Measurements from ENCODE around the gene SLIT3. TPM values are rescaled to one million over a fixed set of nuclear protein-coding genes. Genes with fewer than 3 reads are reported as not detected.

The SLIT3 gene
- total RNA-seq, 3 donors from 2014 or later (not counting 1 experiment from before 2014, with no cell fraction given) = 0.34 to 0.80 TPM; not detected in 1

DNA sequence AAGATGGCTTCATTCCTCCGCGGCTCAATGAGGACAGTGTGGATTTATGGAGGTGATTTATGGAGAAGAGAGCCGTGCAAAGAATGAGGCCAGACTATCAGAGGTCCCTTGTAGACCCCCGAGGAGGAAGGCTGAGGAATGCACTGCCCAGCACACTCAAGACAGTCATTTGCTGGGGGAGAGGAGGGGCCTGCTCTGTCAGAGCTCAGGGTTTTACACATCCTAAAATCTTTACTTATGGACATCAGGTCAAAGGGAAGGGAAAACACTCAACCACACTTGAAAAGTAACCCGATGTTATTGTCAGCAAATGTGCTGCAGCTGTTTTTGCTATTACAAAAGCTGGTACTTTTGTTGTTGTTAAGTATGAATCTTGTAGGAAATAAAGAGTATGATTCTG lies 289.5 kb downstream of the SLIT3 start:
- WGBS (ENCODE audit: insufficient coverage) = 84% methylated on average over 5 of the region's 5 CpGs

DNA sequence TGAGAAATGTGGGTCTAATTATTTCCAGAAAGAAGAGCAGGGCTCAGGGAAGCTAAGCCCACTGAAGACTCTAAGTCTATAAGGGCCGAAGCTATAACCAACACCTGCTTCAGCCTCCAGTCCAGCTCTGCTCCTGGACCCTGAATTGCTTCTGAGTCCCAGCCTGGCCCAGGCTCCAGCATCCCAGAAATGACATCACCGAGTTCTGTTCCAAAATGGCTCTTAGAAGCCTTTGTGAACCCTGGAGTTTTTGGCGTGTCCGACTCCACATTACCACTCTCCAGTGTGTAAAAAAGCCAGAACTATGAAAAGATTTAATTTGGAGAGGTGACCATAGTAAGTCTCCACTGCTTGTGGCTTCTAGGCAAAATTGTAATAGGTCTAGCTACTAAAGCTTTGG lies 289.9 kb downstream of the SLIT3 start:
- Histone ChIP-seq H3K27me3 (ENCODE audit: control insufficient read depth, insufficient read depth, low read length) (no peaks in the 10 kb centered on the region), H3K4me1 (ENCODE audit: control insufficient read depth, insufficient read depth, low read length) (no peaks in the 10 kb centered on the region), H3K27ac (ENCODE audit: low read length) (no peak overlapping the region), H3K4me3 (ENCODE audit: low read length) (no peak overlapping the region), H3K9me3 (ENCODE audit: control insufficient read depth, insufficient read depth, low read length) (no peaks in the 10 kb centered on the region), H3K36me3 (ENCODE audit: control insufficient read depth, insufficient read depth, low read length) (no peaks in the 10 kb centered on the region)
- Mint-ChIP-seq H3K27me3 (ENCODE audit: low read depth in 2 of 2) (peaks cover 16 to 19% of the 10 kb centered on the region in 2 donors), H3K9me3 (no peaks in the 10 kb centered on the region), H3K27ac (no peak overlapping the region), H3K36me3 (no peaks in the 10 kb centered on the region), H3K4me3 (no peak overlapping the region), H3K4me1 (no peaks in the 10 kb centered on the region)
- 77% methylated on average over 4 of the region's 4 CpGs for WGBS (ENCODE audit: insufficient coverage)
- intact Hi-C loops (cut with micrococcal nuclease) = no loop called here
- DNase-seq (no peak), ATAC-seq (no peak)
- TF ChIP-seq, protein P1, sequence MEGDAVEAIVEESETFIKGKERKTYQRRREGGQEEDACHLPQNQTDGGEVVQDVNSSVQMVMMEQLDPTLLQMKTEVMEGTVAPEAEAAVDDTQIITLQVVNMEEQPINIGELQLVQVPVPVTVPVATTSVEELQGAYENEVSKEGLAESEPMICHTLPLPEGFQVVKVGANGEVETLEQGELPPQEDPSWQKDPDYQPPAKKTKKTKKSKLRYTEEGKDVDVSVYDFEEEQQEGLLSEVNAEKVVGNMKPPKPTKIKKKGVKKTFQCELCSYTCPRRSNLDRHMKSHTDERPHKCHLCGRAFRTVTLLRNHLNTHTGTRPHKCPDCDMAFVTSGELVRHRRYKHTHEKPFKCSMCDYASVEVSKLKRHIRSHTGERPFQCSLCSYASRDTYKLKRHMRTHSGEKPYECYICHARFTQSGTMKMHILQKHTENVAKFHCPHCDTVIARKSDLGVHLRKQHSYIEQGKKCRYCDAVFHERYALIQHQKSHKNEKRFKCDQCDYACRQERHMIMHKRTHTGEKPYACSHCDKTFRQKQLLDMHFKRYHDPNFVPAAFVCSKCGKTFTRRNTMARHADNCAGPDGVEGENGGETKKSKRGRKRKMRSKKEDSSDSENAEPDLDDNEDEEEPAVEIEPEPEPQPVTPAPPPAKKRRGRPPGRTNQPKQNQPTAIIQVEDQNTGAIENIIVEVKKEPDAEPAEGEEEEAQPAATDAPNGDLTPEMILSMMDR (IDR thresholded peaks at IDR 0.05) = no peak

More for the DNA sequence above, 289.5 kb downstream of the SLIT3 start:
- H3K36me3 ChIP-seq (ENCODE audit: control insufficient read depth, insufficient read depth, low read length) = no peaks in the 10 kb centered on the region
- TF ChIP-seq, protein P1 (IDR thresholded peaks at IDR 0.05) = no peak
- intact Hi-C loops (cut with micrococcal nuclease) = no loop called here
- H3K9me3 ChIP-seq (ENCODE audit: control insufficient read depth, insufficient read depth, low read length) = no peaks in the 10 kb centered on the region
- no peaks in the 10 kb centered on the region for H3K4me1 ChIP-seq (ENCODE audit: control insufficient read depth, insufficient read depth, low read length)
- ATAC-seq (no peak), DNase-seq (no peak)
- no peak overlapping the region for H3K27ac ChIP-seq (ENCODE audit: low read length)
- Mint-ChIP-seq H3K27ac (no peak overlapping the region), H3K4me1 (no peaks in the 10 kb centered on the region), H3K27me3 (ENCODE audit: low read depth in 2 of 2) (peaks cover 16 to 19% of the 10 kb centered on the region in 2 donors), H3K9me3 (no peaks in the 10 kb centered on the region), H3K36me3 (no peaks in the 10 kb centered on the region), H3K4me3 (no peak overlapping the region)
- no peak overlapping the region for H3K4me3 ChIP-seq (ENCODE audit: low read length)
- H3K27me3 ChIP-seq (ENCODE audit: control insufficient read depth, insufficient read depth, low read length) = no peaks in the 10 kb centered on the region

DNA sequence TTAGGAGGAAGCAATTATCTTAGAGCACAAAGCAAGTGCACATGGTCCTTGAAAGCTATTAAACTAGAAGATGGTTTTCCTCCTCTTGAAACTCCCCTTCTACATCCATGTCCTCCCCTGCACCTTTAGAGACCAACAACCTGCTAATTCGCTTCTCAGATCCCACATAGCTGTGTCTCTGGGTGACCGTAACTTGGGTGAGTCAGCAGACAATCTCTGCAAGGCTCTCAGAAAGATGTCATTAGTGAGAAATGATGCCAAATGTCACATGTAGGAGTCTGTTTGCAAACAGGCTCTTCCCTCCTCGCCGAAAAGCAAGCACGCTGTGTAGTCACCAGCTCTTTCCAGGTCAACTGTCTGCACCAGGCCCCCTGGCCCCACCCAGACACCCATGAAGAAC lies 291.8 kb downstream of the SLIT3 start:
- no peak for ATAC-seq
- H3K36me3 Mint-ChIP-seq = no peaks in the 10 kb centered on the region
- no peaks in the 10 kb centered on the region for H3K9me3 ChIP-seq (ENCODE audit: control insufficient read depth, insufficient read depth, low read length)
- no peak for DNase-seq
- H3K27me3 ChIP-seq (ENCODE audit: control insufficient read depth, insufficient read depth, low read length) = no peaks in the 10 kb centered on the region
- peaks cover 11 to 20% of the 10 kb centered on the region in 2 donors for H3K27me3 Mint-ChIP-seq (ENCODE audit: low read depth in 2 of 2)
- TF ChIP-seq, protein P1 (IDR thresholded peaks at IDR 0.05) = no peak
- H3K4me3 ChIP-seq (ENCODE audit: low read length) = no peak overlapping the region
- no peak overlapping the region for H3K27ac Mint-ChIP-seq
- H3K4me1 ChIP-seq (ENCODE audit: control insufficient read depth, insufficient read depth, low read length) = no peaks in the 10 kb centered on the region
- H3K4me1 Mint-ChIP-seq = no peaks in the 10 kb centered on the region
- intact Hi-C loops (cut with micrococcal nuclease) = no loop called here
- no peaks in the 10 kb centered on the region for H3K9me3 Mint-ChIP-seq
- WGBS (ENCODE audit: insufficient coverage) = 92% methylated on average over 5 of the region's 5 CpGs
- H3K4me3 Mint-ChIP-seq = no peak overlapping the region
- H3K36me3 ChIP-seq (ENCODE audit: control insufficient read depth, insufficient read depth, low read length) = no peaks in the 10 kb centered on the region
- no peak overlapping the region for H3K27ac ChIP-seq (ENCODE audit: low read length)

All from natural killer cell (primary cell).